GM21360 (cell line): Measurements from ENCODE around the gene TBXT.
A peak's percentile ranks its signal among the peaks of the same experiment; 100 is the strongest.
"Not testable (repeated sequence)": the region's sequence is repeated elsewhere in the genome, so short reads cannot be mapped to it uniquely, and the experiment has no call there.

Experiments used
- ATAC-seq: cut with Tn5 transposase; IDR thresholded peaks from one replicate; pipeline ENCODE4 v1.9.1; 2021; ENCODE audit warnings: mild to moderate bottlenecking, moderate library complexity; ENCODE audit not compliant: unreplicated experiment

The TBXT gene

DNA sequence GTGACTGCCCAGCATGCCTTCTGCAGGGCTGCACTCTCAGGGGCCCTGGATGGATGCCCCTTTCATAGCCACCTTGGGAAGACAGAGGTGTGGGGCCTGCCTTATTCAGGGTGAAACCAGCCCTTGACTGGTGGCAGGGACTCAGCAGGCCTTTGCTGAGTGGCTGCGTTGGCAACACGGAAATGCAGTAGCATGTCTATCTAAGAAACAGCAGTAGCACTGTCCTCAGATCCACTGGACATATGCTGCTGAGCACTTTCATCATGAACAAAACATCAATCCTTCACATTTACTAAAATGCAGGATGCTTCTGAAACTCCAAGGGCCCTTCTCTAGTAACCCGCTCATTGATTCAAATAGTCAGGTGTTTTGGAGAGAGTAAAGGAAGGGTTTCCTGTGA is 4.9 kb upstream of the TBXT start:
- no peak for ATAC-seq

DNA sequence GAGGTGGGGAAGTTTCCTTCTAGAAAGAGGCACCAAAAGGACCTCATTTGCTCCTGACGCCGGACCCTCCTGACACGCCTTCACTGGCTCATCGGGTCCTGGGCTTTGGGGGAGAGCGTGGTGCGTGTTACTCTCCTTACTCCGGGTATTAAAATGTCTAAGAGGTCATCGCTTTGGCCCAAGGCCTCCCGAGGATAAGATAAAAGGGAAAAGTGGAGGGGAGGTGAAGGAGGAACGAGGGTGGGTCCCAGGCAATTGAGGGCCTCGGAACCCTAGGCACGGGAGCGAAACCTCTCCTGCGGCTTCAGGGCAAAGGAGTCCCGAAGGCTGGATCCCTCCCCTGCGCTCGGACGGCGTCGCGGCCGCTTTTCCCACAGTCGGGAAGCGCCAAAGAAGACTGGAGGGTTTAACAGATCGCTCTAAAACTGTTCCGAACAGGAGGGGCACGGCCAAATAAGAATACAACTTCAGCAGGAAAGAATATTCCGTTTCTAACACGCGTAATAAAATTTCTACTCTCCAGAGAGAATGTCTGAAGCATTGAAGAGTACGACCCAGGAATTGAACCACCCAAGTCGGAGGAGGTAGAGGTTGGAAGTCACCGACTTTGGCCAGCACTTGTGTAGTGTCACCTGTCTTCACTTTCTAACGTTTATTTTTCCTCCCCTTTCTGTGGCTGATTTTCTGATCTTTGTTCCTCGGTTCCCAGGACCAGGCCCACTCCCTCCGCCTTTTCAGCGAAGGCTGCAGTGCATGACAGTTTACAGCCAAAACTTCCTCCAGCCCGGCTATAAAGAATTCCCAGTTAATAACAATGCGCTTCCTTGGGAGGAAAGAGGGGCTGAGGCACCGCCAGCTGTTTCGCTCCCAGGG is 2.1 kb upstream of the TBXT start:
- ATAC-seq = no peak

DNA sequence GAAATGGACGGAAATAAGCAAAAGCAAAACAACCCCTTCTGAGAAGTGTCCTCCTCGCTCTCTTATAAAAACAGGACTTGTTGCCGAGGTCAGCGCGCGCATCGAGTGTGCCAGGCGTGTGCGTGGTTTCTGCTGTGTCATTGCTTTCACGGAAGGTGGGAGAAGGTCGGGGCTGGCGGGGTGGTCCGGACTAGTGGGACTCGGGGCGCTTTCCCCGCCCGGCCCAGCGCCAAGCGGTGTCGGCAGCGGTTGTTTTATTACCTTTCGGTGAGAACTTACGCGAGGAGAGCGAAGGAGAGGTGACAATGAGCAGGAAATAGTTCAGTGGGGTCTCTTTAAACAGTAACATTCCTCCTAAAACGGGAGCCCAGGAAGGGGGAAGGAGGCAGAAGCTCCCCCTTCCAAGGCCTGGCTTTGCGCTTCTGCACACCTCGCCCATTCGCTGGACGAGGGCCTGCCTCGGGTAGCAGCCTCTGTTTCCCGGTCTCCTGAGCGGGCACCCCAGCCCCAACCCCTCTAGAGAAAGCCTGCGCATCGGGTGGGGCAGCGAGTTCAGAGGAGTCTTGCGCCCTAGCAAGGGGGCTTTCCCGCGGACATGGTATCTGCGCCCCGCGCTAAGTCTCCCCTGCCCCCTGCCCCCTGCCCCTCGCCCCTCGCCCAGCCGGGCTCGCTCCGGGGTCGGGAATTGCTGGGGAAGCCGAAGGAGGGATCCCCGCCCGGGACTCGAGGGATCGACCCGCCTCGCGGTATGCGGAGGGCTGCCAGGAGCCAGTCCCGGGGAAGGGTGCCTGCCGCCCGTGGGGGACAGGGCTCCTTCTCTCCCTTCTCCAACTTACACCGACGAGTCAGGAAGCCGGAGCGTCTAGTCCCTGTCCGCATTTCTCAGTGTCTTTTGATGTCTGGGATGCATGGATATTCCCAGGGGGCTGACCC is 1.2 kb upstream of the TBXT start:
- ATAC-seq = no peak

DNA sequence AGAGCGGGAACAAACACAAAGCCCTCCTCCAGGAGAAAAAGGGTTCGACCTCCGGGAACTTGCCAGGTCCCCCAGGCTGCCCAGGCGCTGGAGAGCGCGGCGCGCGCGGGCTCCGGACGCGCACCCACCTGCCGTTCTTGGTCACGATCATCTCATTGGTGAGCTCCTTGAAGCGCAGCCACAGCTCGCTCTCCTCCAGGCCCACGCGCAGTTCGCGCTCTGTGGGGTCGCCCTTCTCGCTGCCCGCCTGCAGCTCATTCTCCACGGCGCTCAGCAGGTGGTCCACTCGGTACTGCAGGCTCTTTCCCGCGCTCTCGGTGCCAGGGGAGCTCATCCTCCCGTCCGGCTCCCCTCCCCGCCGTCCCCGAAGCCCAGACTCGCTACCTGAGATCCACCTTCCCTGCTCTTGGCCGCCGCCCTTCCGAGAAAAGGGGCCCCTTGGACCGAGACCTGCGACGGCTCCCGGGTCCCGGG is 356 bp downstream of the TBXT start:
- no peak for ATAC-seq

DNA sequence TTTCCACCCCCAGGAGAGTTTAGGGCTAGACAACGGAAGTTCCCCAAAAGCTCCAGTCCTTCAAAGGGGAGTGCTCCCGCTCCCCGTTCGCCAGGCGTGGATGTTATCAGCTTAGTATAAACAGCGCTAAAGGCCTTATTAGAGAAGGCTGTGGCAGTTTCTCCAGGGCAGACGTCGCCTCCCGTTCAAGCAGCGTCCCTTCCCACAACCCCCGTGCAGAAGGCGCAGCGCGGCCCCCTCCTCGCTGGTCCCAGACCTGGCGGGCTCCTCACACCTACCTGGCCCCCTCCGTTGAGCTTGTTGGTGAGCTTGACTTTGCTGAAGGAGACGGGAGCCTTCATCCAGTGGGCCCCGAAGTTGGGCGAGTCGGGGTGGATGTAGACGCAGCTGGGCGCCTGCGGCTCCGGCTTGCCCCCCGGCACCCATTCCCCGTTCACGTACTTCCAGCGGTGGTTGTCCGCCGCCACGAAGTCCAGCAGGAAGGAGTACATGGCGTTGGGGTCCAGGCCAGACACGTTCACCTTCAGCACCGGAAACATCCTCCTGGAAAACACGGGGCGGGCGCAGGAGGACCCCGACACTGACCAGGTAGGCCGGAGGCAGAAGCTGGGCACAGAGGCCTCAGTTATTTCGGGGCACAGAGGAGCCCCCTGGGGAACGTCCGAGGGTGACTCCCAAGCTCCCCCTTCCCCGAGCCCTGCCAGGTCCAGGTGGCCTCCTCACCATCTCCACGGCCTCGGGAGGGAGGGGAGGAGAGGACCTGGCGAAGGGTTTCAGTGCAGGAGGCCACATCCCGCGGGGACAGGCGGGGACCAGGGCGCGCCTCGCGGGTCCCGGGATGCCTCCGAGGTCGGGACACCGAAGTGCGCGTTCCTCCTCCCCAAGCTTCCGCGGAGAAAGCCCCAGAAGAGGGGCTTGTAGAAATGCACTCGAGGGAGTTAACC is 1.1 kb downstream of the TBXT start:
- no peak for ATAC-seq

DNA sequence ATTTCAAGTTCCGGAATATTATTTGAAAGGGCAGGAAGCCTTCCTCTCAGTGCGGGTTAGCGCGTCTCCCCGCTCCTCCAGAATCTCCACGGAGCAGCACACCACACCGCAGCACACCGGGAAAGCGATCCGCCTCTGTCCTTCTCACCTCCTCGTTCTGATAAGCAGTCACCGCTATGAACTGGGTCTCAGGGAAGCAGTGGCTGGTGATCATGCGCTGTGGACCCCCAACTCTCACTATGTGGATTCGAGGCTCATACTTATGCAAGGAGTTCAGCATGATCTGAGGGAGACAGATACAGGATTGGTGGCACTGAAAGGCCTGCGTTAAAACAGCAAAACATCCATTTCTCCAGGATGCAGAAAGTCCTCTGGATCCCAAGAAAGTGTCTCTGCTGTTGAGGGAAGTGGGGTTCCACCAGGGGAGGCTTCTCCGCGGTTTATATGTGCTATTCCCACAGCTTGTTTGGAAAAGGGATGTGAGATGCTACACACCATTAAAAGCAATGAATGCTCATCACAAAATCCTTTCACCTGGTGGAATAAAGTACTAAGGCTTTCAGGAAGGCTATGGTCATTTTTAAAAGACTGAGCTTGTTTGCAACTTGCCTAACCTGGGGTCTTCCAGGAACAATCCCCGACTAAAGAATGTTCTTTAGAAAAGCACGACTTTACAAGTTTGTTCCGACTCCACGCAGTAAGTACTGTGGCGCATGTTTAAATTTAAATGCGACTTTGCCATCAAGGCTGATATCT is 1.9 kb downstream of the TBXT start:
- no peak for ATAC-seq

DNA sequence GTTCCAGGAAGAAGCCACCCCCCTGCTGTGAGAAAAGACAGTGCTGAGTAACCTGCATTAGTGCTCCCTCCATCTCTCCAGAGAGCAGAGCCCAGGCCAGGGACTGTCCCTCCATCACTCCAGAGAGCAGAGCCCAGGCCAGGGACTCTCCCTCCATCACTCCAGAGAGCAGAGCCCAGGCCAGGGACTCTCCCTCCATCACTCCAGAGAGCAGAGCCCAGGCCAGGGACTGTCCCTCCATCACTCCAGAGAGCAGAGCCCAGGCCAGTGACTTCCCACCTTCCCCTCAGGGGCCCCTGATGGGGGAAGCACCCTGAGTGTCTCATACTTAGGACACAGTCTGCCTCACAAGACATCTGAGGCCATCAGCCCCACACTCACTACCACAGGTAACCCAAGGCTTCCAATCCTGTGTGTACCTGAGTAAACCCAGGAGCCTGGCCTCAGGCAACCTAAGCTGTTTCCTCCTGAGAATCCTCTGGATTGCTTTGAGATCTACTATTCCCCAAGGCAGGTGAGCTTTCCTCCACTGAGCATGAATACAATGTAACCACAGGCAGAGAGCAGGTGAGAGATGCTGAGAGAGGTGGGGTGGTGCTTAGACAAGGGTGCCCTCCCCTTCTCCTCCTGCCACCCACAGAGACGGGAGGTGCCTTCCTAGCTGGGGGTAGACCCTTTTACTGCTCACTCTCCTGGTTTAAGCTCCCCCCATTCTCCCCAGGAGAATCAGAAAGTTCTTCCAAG is 4.9 kb downstream of the TBXT start:
- peak; percentile 93 for ATAC-seq

DNA sequence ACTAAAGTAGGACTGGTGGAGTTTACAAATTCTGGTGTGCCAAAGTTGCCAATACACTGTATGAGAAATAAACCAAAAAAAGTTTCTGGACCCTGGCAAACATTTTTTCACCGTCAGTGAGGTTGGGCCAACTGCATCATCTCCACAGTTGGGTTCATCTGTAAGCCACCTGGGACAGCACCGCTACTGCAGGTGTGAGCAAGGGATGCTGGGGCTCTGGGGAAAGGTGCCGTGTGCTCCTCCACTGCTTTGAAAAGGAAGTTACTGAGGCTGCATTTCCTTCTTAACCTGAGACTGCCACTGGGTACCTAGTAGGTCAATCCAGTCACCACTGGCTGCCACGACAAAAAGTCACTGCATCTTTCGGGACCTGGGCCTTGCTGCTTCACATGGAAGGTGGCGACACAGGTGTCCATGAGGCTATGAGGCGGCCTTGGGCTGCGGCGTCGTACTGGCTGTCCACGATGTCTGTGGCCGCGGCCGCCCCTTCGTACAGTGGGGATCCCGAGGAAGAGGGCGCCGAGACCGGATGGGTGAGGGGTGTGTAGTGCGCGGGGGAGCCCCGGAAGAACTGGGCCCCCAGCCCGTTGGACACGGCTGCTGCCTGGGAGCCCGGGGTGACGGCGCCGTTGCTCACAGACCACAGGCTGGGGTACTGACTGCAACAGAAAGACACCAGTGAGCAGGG is 9.6 kb downstream of the TBXT start:
- no peak for ATAC-seq

DNA sequence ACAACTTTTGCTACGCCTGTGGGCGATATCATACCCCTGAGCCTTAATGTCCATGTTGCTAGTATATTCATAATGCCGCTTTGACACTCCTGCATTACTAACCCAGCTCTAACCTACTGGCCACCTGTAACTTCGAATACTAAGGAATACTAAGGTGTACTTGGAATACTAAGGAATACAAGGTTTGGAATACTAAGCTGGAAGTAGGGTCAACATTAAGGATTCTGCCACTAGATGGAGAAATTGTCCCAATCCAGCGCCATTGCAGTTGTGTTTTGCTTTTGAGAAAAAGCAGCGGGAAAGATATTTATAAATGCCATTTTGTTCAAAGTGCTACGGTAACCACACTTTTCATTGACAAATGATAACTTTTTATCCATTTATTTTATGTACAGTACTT is 10.7 kb downstream of the TBXT start:
- no peak for ATAC-seq

DNA sequence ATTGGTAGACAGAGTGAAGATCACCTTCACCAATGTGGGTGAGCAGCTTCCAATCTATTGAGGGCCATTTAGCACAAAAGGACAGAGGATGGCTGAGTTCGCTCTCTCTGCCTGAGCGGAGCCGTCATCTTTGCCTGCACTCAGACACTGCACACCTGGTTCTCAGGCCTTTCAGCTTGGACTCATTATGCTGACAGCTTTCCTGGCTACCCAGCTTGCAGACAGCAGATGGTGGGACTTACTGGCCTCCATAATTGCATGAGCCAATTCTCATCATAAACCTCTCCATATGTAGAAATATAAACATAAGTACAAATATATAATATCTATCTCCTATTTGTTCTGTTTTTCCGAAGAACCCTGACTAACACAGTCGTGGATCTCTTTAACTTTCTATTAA is 13.7 kb downstream of the TBXT start:
- ATAC-seq = no peak

DNA sequence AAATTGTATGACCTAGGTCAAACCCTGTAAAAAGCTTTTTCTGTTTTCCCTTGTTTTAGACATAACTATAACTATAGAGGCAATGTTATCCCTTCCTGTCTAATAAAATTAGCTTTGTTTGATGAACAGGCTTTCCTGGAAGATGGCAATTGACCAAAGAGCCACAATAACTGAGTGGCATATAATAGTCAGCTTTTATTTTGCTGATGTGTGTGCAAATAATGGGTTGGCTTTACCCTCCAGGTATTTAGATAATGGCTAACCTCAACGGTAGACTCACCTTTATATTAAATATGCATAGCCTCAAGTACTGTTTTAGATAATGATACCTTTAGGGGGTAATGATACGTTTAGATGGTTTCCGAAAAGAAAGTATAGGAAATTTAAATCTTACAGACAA is 15.0 kb downstream of the TBXT start:
- no peak for ATAC-seq

DNA sequence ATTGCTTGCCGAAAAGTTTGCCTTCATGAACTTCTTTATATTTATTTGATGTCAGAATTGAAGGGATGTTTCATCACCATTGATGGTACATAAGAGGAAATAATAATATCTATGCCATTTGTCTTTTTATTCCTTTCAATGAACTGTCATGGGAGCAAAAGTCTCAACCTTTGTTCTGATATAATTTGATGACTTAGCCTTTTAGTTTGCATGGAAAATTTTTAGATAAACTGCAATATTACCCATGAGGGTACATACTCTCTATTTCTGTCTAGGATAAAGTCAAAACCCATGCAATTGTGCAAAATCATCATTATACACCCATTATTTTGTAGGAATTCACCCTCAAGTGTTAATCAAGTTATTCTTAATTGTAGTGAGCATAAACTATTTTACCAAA is 15.9 kb downstream of the TBXT start:
- no peak for ATAC-seq

DNA sequence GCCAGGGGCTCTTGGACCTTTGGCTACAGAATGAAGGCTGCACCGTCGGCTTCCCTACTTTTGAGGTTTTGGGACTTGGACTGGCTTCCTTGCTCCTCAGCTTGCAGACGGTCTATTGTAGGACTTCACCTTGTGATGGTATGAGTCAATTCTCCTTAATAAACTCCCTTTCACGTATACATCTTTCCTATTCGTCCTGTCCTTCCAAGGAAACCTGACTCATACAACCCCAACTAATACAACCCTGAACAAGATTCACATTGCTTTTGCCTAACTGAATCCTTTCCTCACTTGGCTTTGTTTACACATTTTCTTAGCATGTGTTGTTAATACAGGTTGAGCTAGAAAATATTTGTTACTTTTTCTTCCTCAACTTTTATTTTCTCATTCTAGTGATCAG is 21.9 kb downstream of the TBXT start:
- ATAC-seq = no peak

DNA sequence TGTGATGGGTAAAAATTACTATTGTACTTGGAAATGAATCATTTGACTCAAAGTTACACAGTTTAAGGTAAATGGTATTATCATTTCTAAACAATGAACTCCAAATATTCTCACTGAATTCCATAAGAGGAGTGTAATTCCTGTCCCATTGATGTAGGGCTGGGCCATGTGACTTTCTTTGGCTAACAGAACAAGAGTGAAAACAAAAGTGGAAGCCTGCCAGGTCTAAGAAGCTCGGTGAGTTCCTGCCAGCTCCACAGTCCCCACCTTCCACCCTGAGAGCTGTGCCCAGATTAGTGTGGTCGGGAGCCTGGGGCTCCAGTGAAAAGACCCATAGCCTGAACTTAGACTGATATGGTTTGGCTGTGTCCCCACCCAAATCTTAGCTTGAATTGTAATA is 24.6 kb downstream of the TBXT start:
- no peak for ATAC-seq

DNA sequence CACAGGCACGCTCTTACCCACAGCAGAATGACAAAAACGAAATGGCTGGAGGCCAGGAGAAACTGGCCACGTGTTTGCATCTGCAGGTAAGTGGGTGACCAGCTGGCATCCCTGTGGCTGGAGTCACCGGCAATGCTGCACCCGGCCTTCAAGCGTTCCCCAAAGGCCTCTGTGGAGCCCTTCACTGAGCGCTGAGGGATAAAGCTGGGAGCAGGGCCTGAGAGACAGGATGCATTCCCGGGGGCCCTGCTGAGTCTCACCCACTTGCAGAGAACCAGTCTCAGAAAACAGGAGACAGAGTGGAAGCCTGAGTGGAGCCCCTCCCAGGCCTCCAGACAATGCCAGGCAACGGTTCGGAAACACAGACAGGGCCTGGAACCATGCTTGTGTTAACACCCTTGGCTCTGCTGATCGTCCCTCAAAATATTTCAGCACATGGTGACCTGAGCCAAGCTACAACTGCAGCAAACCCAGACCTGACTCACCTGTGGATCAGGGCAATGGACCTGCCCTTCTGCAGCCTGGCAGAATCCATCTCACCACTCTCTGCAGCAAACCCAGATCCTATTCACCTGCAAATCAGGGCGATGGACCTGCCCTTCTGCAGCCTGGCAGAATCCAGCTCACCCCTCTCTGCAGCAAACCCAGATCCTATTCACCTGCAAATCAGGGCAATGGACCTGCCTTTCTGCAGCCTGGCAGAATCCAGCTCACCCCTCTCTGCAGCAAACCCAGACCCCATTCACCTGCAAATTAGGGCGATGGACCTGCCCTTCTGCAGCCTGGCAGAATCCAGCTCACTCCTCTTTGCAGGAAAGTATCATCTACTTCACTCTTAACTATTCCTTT is 39.8 kb downstream of the TBXT start:
- ATAC-seq = no peak

DNA sequence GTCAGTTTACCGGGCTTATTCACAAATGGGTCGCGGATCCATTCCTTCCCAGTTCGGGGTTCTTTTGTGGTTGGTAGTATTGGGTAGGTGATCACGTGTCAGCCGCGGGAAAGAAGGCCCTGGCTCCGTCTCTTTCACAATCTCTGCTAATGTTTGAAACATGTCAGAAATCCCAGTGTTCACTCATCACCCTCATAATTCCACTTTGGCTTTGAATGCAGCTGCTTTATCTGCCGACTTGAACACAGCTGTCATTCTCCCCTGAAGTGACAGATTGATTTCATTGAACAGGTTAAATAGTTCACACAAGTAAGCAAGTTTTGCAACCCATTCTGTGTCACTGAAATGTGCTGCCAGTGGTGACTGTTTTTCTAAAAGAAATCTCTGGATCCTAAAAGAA is 44.5 kb downstream of the TBXT start:
- not testable (repeated sequence) for ATAC-seq

DNA sequence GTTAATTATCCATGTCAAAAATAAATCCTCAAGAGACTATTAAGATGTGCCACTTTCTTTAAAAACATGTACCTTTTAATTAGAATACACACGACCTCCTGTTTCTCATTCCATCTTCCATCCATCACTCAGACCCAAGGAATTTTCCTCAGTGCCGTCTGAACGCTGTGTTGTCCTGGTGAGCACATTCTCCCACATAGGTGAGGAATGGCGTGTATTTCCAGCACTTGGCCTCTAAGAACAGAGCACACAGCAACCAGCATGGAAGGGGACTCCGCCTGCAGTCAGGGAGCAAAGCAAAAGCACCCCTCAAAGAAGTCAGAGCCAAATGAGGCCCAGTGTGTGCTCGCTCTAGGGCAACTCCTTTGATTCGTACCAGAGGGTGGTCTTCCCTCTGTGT is 45.9 kb downstream of the TBXT start:
- no peak for ATAC-seq
